HCT116 (cell line): ENCODE measurements around the gene OAT. TPM values are rescaled to one million over a fixed set of nuclear protein-coding genes. Genes with fewer than 3 reads are reported as not detected.

Experiments used
- ATAC-seq: fragments of 200-7000 bp; cut with Tn5 transposase; 2 replicates; pipeline ENCODE4 v1.9.1; 2020; ENCODE audit warnings: mild to moderate bottlenecking, moderate library complexity
- BruUV-seq: library from RNA; stranded (reverse); fragments of 400-500 nt; replicated peaks from 2 replicates; lab custom pipeline; 2021; lab: Mats Ljungman, UMichigan
- CTCF ChIA-PET: fragments of 300-600 bp; sonication (Branson Sonifier 250); formaldehyde crosslinking; loops from one replicate; lab custom pipeline; 2021; ENCODE audit warnings: antibody characterized with exemption; lab: Charles Lee
- POLR2A ChIA-PET: fragments of 300-600, 350-600 bp; sonication (Branson Sonifier 250); formaldehyde crosslinking; loops from one replicate; lab custom pipeline; 2021; ENCODE audit warnings: antibody characterized with exemption; lab: Charles Lee
- RAD21 ChIA-PET, 2 experiments: fragments of 300-600 bp; sonication (Branson Sonifier 250); formaldehyde crosslinking; loops; one replicate each; lab custom pipeline; 2023; ENCODE audit warnings: low total read pairs in 2 of 2; ENCODE audit not compliant: uncharacterized antibody in 2 of 2, unreplicated experiment in 2 of 2, low non-redundant PET in 1 of 2; lab: Charles Lee
- DNase-seq: peaks from one replicate; pipeline ENCODE4 v3.0.0-alpha.2; 2010; ENCODE audit warnings: low read depth, low spot score
- H2AFZ ChIP-seq: fragments of 200-600 bp; shearing (Covaris generic), sonication (generic); 2 replicates; pipeline ENCODE4 v1.6.1; 2017; ENCODE audit warnings: low read depth, mixed run types, mixed read lengths, antibody characterized with exemption, low read length; ENCODE audit not compliant: poor library complexity, severe bottlenecking
- H3K27ac ChIP-seq: 2 replicates; pipeline ENCODE4 v1.5.1; 2012; ENCODE audit warnings: low read depth, low read length
- H3K27me3 ChIP-seq: fragments of 200-600 bp; sonication (generic); 2 replicates; pipeline ENCODE4 v1.6.1; 2016; ENCODE audit warnings: mixed run types, low read length, mixed read lengths; ENCODE audit not compliant: insufficient read depth
- H3K36me3 ChIP-seq, 2 experiments: fragments of 200-500 bp in 1 of 2; fragments of 200-600 bp in 1 of 2; sonication (Bioruptor generic) in 1 of 2; sonication (generic) in 1 of 2; 2 replicates each; pipeline versions ENCODE4 v1.5.1 to v1.6.1; 2014 to 2016; ENCODE audit warnings: low read length in 2 of 2, inconsistent platforms in 1 of 2, mixed read lengths in 1 of 2, mixed run types in 1 of 2; ENCODE audit not compliant: insufficient read depth in 2 of 2, control insufficient read depth in 1 of 2
- H3K4me1 ChIP-seq, 2 experiments: fragments of 200-600 bp in 1 of 2; sonication (generic) in 1 of 2; 2 replicates each; pipeline versions ENCODE4 v1.5.1 to v1.6.1; 2012 to 2017; ENCODE audit warnings: low read length in 2 of 2, inconsistent platforms in 1 of 2, mild to moderate bottlenecking in 1 of 2, mixed read lengths in 1 of 2, mixed run types in 1 of 2, moderate library complexity in 1 of 2; ENCODE audit not compliant: insufficient read depth in 2 of 2, control insufficient read depth in 1 of 2
- H3K4me2 ChIP-seq: fragments of 200-600 bp; sonication (generic); 2 replicates; pipeline ENCODE4 v1.6.1; 2017; ENCODE audit warnings: mixed run types, low read length, mixed read lengths
- H3K4me3 ChIP-seq, 2 experiments: fragments of 200-600 bp in 1 of 2; sonication (generic) in 1 of 2; replicated peaks in 1 of 2; 2 replicates each; pipeline ENCODE4 v1.5.1; 2011 to 2016; ENCODE audit warnings: low read length in 2 of 2, control low read depth in 1 of 2, low read depth in 1 of 2, mild to moderate bottlenecking in 1 of 2, mixed read lengths in 1 of 2, mixed run types in 1 of 2
- H3K79me2 ChIP-seq: fragments of 200-600 bp; sonication (generic); 2 replicates; pipeline ENCODE4 v1.6.1; 2017; ENCODE audit warnings: mild to moderate bottlenecking, mixed run types, low read length, moderate library complexity, mixed read lengths; ENCODE audit not compliant: insufficient read depth
- H3K9ac ChIP-seq: fragments of 200-600 bp; sonication (generic); 2 replicates; pipeline ENCODE4 v1.6.1; 2016; ENCODE audit warnings: low read length, mixed read lengths
- H3K9me2 ChIP-seq: fragments of 200-600 bp; sonication (generic), shearing (Covaris generic); 2 replicates; pipeline ENCODE4 v1.6.1; 2017; ENCODE audit warnings: mixed run types, mild to moderate bottlenecking, moderate library complexity; ENCODE audit not compliant: insufficient read depth
- H3K9me3 ChIP-seq, 2 experiments: fragments of 200-500 bp in 1 of 2; fragments of 200-600 bp in 1 of 2; sonication (Bioruptor generic) in 1 of 2; sonication (generic) in 1 of 2; 2 replicates each; pipeline ENCODE4 v1.6.1; 2014 to 2017; ENCODE audit warnings: low read length in 2 of 2, mixed read lengths in 2 of 2, inconsistent platforms in 1 of 2, low read depth in 1 of 2, mild to moderate bottlenecking in 1 of 2, mixed run types in 1 of 2, moderate library complexity in 1 of 2; ENCODE audit not compliant: control insufficient read depth in 1 of 2, insufficient read depth in 1 of 2
- H4K20me1 ChIP-seq: fragments of 200-600 bp; sonication (generic), shearing (Covaris generic); 2 replicates; pipeline ENCODE4 v1.6.1; 2017; ENCODE audit warnings: mixed run types, mild to moderate bottlenecking, moderate library complexity; ENCODE audit not compliant: insufficient read depth
- CBX3 ChIP-seq: IDR thresholded peaks from 2 replicates; pipeline ENCODE4 v1.6.1; 2012; ENCODE audit warnings: low read depth
- CEBPB ChIP-seq: IDR thresholded peaks from 2 replicates; pipeline ENCODE4 v1.6.1; 2012; ENCODE audit warnings: low read depth
- CTCF ChIP-seq, 3 experiments: fragments of 200-600 bp in 1 of 3; sonication (generic) in 1 of 3; IDR thresholded peaks in 2 of 3; conservative IDR thresholded peaks in 1 of 3; 2 replicates each; pipeline ENCODE4 v1.5.1; 2012 to 2017; ENCODE audit warnings: low read depth in 2 of 3, low read length in 2 of 3, antibody characterized with exemption in 1 of 3, borderline replicate concordance in 1 of 3, control low read depth in 1 of 3, mild to moderate bottlenecking in 1 of 3, mixed read lengths in 1 of 3, mixed run types in 1 of 3, moderate library complexity in 1 of 3; ENCODE audit not compliant: insufficient read depth in 1 of 3
- EGR1 ChIP-seq: IDR thresholded peaks from 2 replicates; pipeline ENCODE4 v1.6.1; 2012; ENCODE audit warnings: low read depth
- ELF1 ChIP-seq: IDR thresholded peaks from 2 replicates; pipeline ENCODE4 v1.6.1; 2012; ENCODE audit warnings: low read depth, borderline replicate concordance
- EZH2phosphoT487 ChIP-seq: fragments of 200-600 bp; IDR thresholded peaks from 2 replicates; pipeline ENCODE4 v1.6.1; 2018; ENCODE audit warnings: antibody characterized with exemption, borderline replicate concordance
- FOSL1 ChIP-seq: IDR thresholded peaks from 2 replicates; pipeline ENCODE4 v1.6.1; 2012; ENCODE audit warnings: low read depth
- JUND ChIP-seq: IDR thresholded peaks from 2 replicates; pipeline ENCODE4 v1.6.1; 2012
- MAX ChIP-seq: IDR thresholded peaks from 2 replicates; pipeline ENCODE4 v1.6.1; 2012
- POLR2AphosphoS5 ChIP-seq: IDR thresholded peaks from 2 replicates; pipeline ENCODE4 v1.6.1; 2011; ENCODE audit warnings: mild to moderate bottlenecking, low read depth, low read length, moderate library complexity
- RAD21 ChIP-seq: IDR thresholded peaks from 2 replicates; pipeline ENCODE4 v1.6.1; 2012; ENCODE audit warnings: low read depth, mild to moderate bottlenecking
- SP1 ChIP-seq: IDR thresholded peaks from 2 replicates; pipeline ENCODE4 v1.6.1; 2012; ENCODE audit warnings: low read depth
- SRF ChIP-seq: IDR thresholded peaks from 2 replicates; pipeline ENCODE4 v1.6.1; 2012; ENCODE audit warnings: low read depth
- TCF7L2 ChIP-seq: IDR thresholded peaks from 2 replicates; pipeline ENCODE4 v1.7.0; 2011; ENCODE audit warnings: borderline replicate concordance, inconsistent platforms; ENCODE audit not compliant: insufficient read depth, insufficient read length; ENCODE audit errors: extremely low read depth
- YY1 ChIP-seq: IDR thresholded peaks from 2 replicates; pipeline ENCODE4 v1.6.1; 2011; ENCODE audit warnings: low read length, low read depth, moderate library complexity, mild to moderate bottlenecking; ENCODE audit not compliant: insufficient replicate concordance; ENCODE audit errors: extremely low read depth
- ZFX ChIP-seq: fragments of 450-650 bp; IDR thresholded peaks from 2 replicates; pipeline ENCODE4 v1.6.1; 2017
- ZNF274 ChIP-seq: fragments of 200-500 bp; sonication (Bioruptor generic); IDR thresholded peaks from 2 replicates; pipeline ENCODE4 v1.6.1; 2014; ENCODE audit warnings: mild to moderate bottlenecking, low read depth, low read length, inconsistent platforms
- intact Hi-C: fragments of 100-400 bp; cut with micrococcal nuclease; formaldehyde crosslinking; loops from 2 replicates; pipeline ENCODE4 v1.10.0; 2022
- total RNA-seq: library from RNA; stranded (reverse); gene quantifications from one replicate; pipeline ENCODE4 v1.2.1, GENCODE V29; 2021; ENCODE audit not compliant: unreplicated experiment
- TF ChIP-seq, protein P1 (sequence below): IDR thresholded peaks from 2 replicates; pipeline ENCODE4 v1.6.1; 2012

Gene OAT
- total RNA-seq, 1 experiment from 2014 or later, result 133 TPM

GRCh38 chr10:124448696-124449169 is 30.0 kb upstream of the OAT start:
- RAD21 ChIA-PET, result no interaction called here
- TSS peak; percentile 69 for BruUV-seq
- no peaks in the 10 kb centered on the region for H3K27me3 ChIP-seq

DNA sequence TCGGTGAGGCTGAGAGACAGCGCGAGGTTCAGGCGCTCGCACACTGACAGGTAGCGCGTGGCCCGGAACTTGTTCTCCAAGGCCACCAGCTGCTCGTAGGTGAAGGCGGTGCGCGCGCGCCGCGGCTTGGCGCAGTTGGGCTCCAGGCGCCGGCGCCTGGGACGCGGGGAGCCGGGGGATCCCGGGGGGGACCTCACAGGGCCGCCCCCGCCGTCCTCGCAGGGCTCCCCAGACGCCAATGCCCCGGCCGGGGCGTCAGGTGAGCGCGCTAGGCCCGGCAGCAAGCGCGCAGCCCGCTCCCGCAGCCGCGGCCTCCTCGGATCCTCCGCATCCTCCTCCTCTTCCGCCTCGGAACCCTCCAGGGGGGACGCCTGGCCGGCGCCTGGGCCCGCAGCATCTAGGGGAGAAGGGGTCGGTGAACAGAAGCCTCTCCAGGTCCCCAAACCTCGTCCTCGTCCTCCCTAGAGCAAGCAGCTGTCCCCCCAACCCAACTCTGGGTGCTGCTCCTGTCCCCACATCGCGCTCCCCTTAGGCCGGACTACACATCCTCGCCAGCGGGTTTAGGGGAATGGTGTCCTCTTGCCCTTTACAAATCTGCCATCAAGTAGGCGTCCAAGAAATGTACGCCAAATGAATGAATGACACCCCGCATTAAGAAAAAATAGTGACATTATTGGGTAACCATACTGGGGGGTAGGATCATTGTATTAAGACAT is 29.2 kb upstream of the OAT start:
- RAD21 ChIA-PET, result no interaction called here
- H3K27ac ChIP-seq, result no peak overlapping the region

More at GRCh38 chr10:124448696-124449169, 30.0 kb upstream of the OAT start:
- peak overlapping the region in 1 of 2 experiments; percentile 64; a peak in 3 of 4 replicates for H3K4me3 ChIP-seq
- H2AFZ ChIP-seq, result no peak overlapping the region
- H3K4me2 ChIP-seq, result peak overlapping the region; percentile 95
- H3K9me2 ChIP-seq, result no peaks in the 10 kb centered on the region
- no peak overlapping the region; the same call in 1 of the 2 replicates for H3K27ac ChIP-seq
- peaks cover 11 to 19% of the 10 kb centered on the region in 2 experiments for H3K4me1 ChIP-seq
- no peaks in the 10 kb centered on the region for H3K9me3 ChIP-seq
- no peaks in the 10 kb centered on the region for H3K36me3 ChIP-seq
- no peak for TF ChIP-seq MAX
- TF ChIP-seq, protein P1, sequence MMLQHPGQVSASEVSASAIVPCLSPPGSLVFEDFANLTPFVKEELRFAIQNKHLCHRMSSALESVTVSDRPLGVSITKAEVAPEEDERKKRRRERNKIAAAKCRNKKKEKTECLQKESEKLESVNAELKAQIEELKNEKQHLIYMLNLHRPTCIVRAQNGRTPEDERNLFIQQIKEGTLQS, result no peak
- TF ChIP-seq JUND, result no peak
- no peaks in the 10 kb centered on the region for H4K20me1 ChIP-seq
- peak overlapping the region; percentile 66 for H3K9ac ChIP-seq
- ATAC-seq (no peak), DNase-seq (no peak)
- ChIA-PET POLR2A (no interaction called here), CTCF (interaction anchor here (0.9 kb wide), 1 partner anchor 45 kb away, joined by 3 read pairs; no protein-coding TSS in a partner anchor)
- H3K79me2 ChIP-seq, result no peaks in the 10 kb centered on the region
- intact Hi-C loops, result no loop called here

More for the DNA sequence above, 29.2 kb upstream of the OAT start:
- no peak overlapping the region for H3K4me2 ChIP-seq
- H3K4me3 ChIP-seq, result no peak overlapping the region
- H3K36me3 ChIP-seq, result no peaks in the 10 kb centered on the region
- no peaks in the 10 kb centered on the region for H4K20me1 ChIP-seq
- ChIA-PET CTCF (no interaction called here), POLR2A (no interaction called here)
- no peaks in the 10 kb centered on the region for H3K9me2 ChIP-seq
- H3K27me3 ChIP-seq, result no peaks in the 10 kb centered on the region
- H2AFZ ChIP-seq, result no peak overlapping the region
- H3K9ac ChIP-seq, result no peak overlapping the region
- TF ChIP-seq SRF, result no peak
- no peak for TF ChIP-seq RAD21
- no peak for TF ChIP-seq EGR1
- no peak for TF ChIP-seq EZH2phosphoT487
- TF ChIP-seq ZNF274, result no peak
- TF ChIP-seq MAX, result no peak
- TF ChIP-seq CTCF (IDR thresholded peaks at IDR 0.05 in 2 of 3, conservative IDR thresholded peaks at IDR 0.05 in 1 of 3; ENCODE audit: borderline replicate concordance in 1 of 3, insufficient read depth in 1 of 3, low read depth in 2 of 3, low read length in 2 of 3), result no peak
- TF ChIP-seq ZFX, result no peak
- no peak for TF ChIP-seq SP1
- no peak for TF ChIP-seq CBX3
- TF ChIP-seq FOSL1, result no peak
- no peak for TF ChIP-seq ELF1
- no peak for TF ChIP-seq YY1
- no peak for TF ChIP-seq TCF7L2
- no peak for TF ChIP-seq CEBPB
- no peak for TF ChIP-seq JUND
- TF ChIP-seq POLR2AphosphoS5, result no peak
- peaks cover 11 to 19% of the 10 kb centered on the region in 2 experiments for H3K4me1 ChIP-seq
- no peaks in the 10 kb centered on the region for H3K79me2 ChIP-seq
- no peaks in the 10 kb centered on the region for H3K9me3 ChIP-seq
- no peak for ATAC-seq
- no TSS peak for BruUV-seq
- DNase-seq, result no peak
- intact Hi-C loops, result no loop called here
